CD4-positive, alpha-beta T cell (primary cell): ENCODE measurements around the gene LBHD1. TPM values are rescaled to one million over a fixed set of nuclear protein-coding genes. Genes with fewer than 3 reads are reported as not detected.

Experiments used
- ATAC-seq: fragments of 200-7000 bp; cut with Tn5 transposase; one replicate; pipeline ENCODE4 v1.10.0; 2022; ENCODE audit warnings: mild to moderate bottlenecking; ENCODE audit not compliant: poor library complexity
- CTCF ChIA-PET: fragments of 350-600 bp; sonication (Branson Sonifier 250); formaldehyde crosslinking; loops from one replicate; lab custom pipeline; 2021; ENCODE audit warnings: antibody characterized with exemption, inconsistent platforms; lab: Charles Lee
- POLR2A ChIA-PET: fragments of 350-600 bp; sonication (Branson Sonifier 250); formaldehyde crosslinking; loops from one replicate; lab custom pipeline; 2021; ENCODE audit warnings: antibody characterized with exemption, inconsistent platforms; lab: Charles Lee
- DNase-seq, 14 experiments: peaks; one replicate each; pipeline ENCODE4 v3.0.0-alpha.2; 2013 to 2020; ENCODE audit warnings: mixed read lengths in 2 of 14
- H3K27ac ChIP-seq, 2 donors: one replicate each; pipeline versions ENCODE4 v1.5.1 to v1.7.0; 2013; ENCODE audit warnings: low read length in 2 of 2, low read depth in 1 of 2, mild to moderate bottlenecking in 1 of 2
- H3K27me3 ChIP-seq, 2 experiments: 1 replicate in 1 of 2; 2 replicates in 1 of 2; pipeline versions ENCODE4 v1.6.1 to v1.7.0; 2013; ENCODE audit warnings: low read length in 2 of 2, control low read depth in 1 of 2, mild to moderate bottlenecking in 1 of 2, moderate library complexity in 1 of 2; ENCODE audit not compliant: insufficient read depth in 2 of 2, control insufficient read depth in 1 of 2
- H3K36me3 ChIP-seq: one replicate; pipeline ENCODE4 v1.6.1; 2013; ENCODE audit warnings: low read length, control low read depth; ENCODE audit not compliant: insufficient read depth
- H3K4me1 ChIP-seq: one replicate; pipeline ENCODE4 v1.6.1; 2013; ENCODE audit warnings: low read length, control low read depth; ENCODE audit not compliant: insufficient read depth
- H3K4me3 ChIP-seq: one replicate; pipeline ENCODE4 v1.5.1; 2013; ENCODE audit warnings: mild to moderate bottlenecking, low read length, moderate library complexity
- H3K9me3 ChIP-seq, 2 experiments: 1 replicate in 1 of 2; 2 replicates in 1 of 2; pipeline versions ENCODE4 v1.6.1 to v1.7.0; 2013; ENCODE audit warnings: low read length in 2 of 2, mild to moderate bottlenecking in 2 of 2, control low read depth in 1 of 2, moderate library complexity in 1 of 2; ENCODE audit not compliant: control insufficient read depth in 1 of 2, insufficient read depth in 1 of 2
- H3K27ac Mint-ChIP-seq: one replicate; pipeline ENCODE4 v1.8.0; 2020; ENCODE audit warnings: mixed read lengths
- H3K27me3 Mint-ChIP-seq: one replicate; pipeline ENCODE4 v1.8.0; 2021; ENCODE audit warnings: mixed read lengths
- H3K36me3 Mint-ChIP-seq: one replicate; pipeline ENCODE4 v1.8.0; 2021; ENCODE audit warnings: low read depth, mixed read lengths
- H3K4me1 Mint-ChIP-seq: one replicate; pipeline ENCODE4 v1.8.0; 2021; ENCODE audit warnings: low read depth, mixed read lengths
- H3K4me3 Mint-ChIP-seq: one replicate; pipeline ENCODE4 v1.8.0; 2020; ENCODE audit warnings: mild to moderate bottlenecking, mixed read lengths
- H3K9me3 Mint-ChIP-seq: one replicate; pipeline ENCODE4 v1.8.0; 2020; ENCODE audit warnings: mixed read lengths
- intact Hi-C, 2 experiments: fragments of 100-400 bp; cut with DNase I in 1 of 2; cut with micrococcal nuclease in 1 of 2; formaldehyde crosslinking; loops; one replicate each; pipeline versions ENCODE4 v1.15.1 to v1.9.0; 2023 to 2025; cut with DNase I, micrococcal nuclease
- total RNA-seq, 174 experiments: library from RNA in 2 of 174; stranded (reverse) in 2 of 174; gene quantifications; one replicate each; pipeline ENCODE4 v1.2.3 and lab custom pipeline; 2021 to 2026
- TF ChIP-seq, protein P1 (sequence below): fragments of 200-600 bp; IDR thresholded peaks from one replicate; pipeline ENCODE4 v1.8.0; 2022; ENCODE audit warnings: antibody characterized with exemption, mild to moderate bottlenecking

Gene LBHD1
- total RNA-seq, 2 experiments from 2014 or later, result 10.4 to 10.5 TPM

DNA sequence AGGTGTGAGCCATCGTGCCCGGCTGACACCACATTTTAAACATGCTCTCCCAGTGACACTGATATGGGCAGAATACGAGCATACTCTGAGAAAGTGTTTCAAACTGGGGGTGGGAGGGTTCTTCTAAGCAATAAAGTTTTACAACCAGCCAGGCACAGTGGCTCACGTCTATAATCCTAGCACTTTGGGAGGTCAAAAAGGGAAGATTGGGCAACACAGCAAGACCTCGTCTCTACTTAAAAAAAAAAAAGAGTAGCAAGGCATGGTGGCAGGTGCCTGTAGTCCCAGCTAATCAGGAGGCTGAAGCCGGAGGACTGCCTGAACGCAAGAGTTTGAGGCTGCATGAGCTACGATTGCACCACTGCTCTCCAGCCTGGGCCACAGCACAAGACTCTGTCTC lies 27.8 kb downstream of the LBHD1 start:
- intact Hi-C loops, result no loop called here
- Histone ChIP-seq H3K36me3 (peaks cover 41% of the 10 kb centered on the region), H3K27ac (peak overlapping the region in 1 of 2 donors; percentile 1), H3K27me3 (no peaks in the 10 kb centered on the region), H3K4me3 (no peak overlapping the region), H3K9me3 (no peaks in the 10 kb centered on the region), H3K4me1 (peaks cover 60% of the 10 kb centered on the region)
- ChIA-PET POLR2A (interaction anchor here (0.6 to 7.0 kb wide), 4 partner anchors 21 to 63 kb away, joined by 3 to 77 read pairs (median 24); partner anchors contain the start of genes BSCL2, C11orf98, CSKMT and GNG3), CTCF (interaction anchor here (0.5 kb wide), 1 partner anchor 189 kb away, joined by 3 read pairs; the partner anchor contains the start of gene TEX54)
- peak overlapping the region; percentile 99 for H3K27ac Mint-ChIP-seq
- H3K27me3 Mint-ChIP-seq, result no peaks in the 10 kb centered on the region
- ATAC-seq (no peak), DNase-seq (no peak)
- peaks cover 43% of the 10 kb centered on the region for H3K4me1 Mint-ChIP-seq
- H3K36me3 Mint-ChIP-seq, result peaks cover 44% of the 10 kb centered on the region
- peak overlapping the region; percentile 65 for H3K4me3 Mint-ChIP-seq
- TF ChIP-seq, protein P1, sequence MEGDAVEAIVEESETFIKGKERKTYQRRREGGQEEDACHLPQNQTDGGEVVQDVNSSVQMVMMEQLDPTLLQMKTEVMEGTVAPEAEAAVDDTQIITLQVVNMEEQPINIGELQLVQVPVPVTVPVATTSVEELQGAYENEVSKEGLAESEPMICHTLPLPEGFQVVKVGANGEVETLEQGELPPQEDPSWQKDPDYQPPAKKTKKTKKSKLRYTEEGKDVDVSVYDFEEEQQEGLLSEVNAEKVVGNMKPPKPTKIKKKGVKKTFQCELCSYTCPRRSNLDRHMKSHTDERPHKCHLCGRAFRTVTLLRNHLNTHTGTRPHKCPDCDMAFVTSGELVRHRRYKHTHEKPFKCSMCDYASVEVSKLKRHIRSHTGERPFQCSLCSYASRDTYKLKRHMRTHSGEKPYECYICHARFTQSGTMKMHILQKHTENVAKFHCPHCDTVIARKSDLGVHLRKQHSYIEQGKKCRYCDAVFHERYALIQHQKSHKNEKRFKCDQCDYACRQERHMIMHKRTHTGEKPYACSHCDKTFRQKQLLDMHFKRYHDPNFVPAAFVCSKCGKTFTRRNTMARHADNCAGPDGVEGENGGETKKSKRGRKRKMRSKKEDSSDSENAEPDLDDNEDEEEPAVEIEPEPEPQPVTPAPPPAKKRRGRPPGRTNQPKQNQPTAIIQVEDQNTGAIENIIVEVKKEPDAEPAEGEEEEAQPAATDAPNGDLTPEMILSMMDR, result no peak
- H3K9me3 Mint-ChIP-seq, result no peaks in the 10 kb centered on the region

GRCh38 chr11:62632492-62632891 lies 39.6 kb downstream of the LBHD1 start:
- Histone ChIP-seq H3K9me3 (no peaks in the 10 kb centered on the region), H3K4me1 (peaks cover 27% of the 10 kb centered on the region), H3K36me3 (peaks cover 92% of the 10 kb centered on the region), H3K27me3 (no peaks in the 10 kb centered on the region), H3K27ac (no peak overlapping the region), H3K4me3 (no peak overlapping the region)
- Mint-ChIP-seq H3K27me3 (no peaks in the 10 kb centered on the region), H3K4me3 (no peak overlapping the region), H3K27ac (peak overlapping the region; percentile 30), H3K36me3 (peaks cover 96% of the 10 kb centered on the region), H3K9me3 (no peaks in the 10 kb centered on the region), H3K4me1 (peaks cover 19% of the 10 kb centered on the region)
- intact Hi-C loops, result no loop called here
- CTCF ChIA-PET, result no interaction called here
- TF ChIP-seq, protein P1, result no peak
- DNase-seq (no peak), ATAC-seq (no peak)
- POLR2A ChIA-PET, result interaction anchor here (1.9 kb wide), 1 partner anchor 41 kb away, joined by 5 read pairs; the partner anchor contains the start of gene TUT1

GRCh38 chr11:62627713-62628112 lies 44.4 kb downstream of the LBHD1 start:
- H3K4me1 Mint-ChIP-seq, result no peaks in the 10 kb centered on the region
- no peaks in the 10 kb centered on the region for H3K27me3 ChIP-seq
- no peaks in the 10 kb centered on the region for H3K9me3 ChIP-seq
- H3K27ac Mint-ChIP-seq, result no peak overlapping the region
- TF ChIP-seq, protein P1, result no peak
- ChIA-PET POLR2A (interaction anchor here (1.5 kb wide), 1 partner anchor 36 kb away, joined by 6 read pairs; the partner anchor contains the start of gene TUT1), CTCF (no interaction called here)
- H3K9me3 Mint-ChIP-seq, result no peaks in the 10 kb centered on the region
- intact Hi-C loops, result no loop called here
- H3K27ac ChIP-seq, result no peak overlapping the region
- H3K4me1 ChIP-seq, result peaks cover under 1% of the 10 kb centered on the region
- no peaks in the 10 kb centered on the region for H3K27me3 Mint-ChIP-seq
- H3K36me3 Mint-ChIP-seq, result peaks cover 82% of the 10 kb centered on the region
- peaks cover 72% of the 10 kb centered on the region for H3K36me3 ChIP-seq
- H3K4me3 Mint-ChIP-seq, result no peak overlapping the region
- DNase-seq (peak in 1 of 14 experiments; percentile 20), ATAC-seq (no peak)
- no peak overlapping the region for H3K4me3 ChIP-seq
